ENCODE measurements around the gene SPC24.

DNA sequence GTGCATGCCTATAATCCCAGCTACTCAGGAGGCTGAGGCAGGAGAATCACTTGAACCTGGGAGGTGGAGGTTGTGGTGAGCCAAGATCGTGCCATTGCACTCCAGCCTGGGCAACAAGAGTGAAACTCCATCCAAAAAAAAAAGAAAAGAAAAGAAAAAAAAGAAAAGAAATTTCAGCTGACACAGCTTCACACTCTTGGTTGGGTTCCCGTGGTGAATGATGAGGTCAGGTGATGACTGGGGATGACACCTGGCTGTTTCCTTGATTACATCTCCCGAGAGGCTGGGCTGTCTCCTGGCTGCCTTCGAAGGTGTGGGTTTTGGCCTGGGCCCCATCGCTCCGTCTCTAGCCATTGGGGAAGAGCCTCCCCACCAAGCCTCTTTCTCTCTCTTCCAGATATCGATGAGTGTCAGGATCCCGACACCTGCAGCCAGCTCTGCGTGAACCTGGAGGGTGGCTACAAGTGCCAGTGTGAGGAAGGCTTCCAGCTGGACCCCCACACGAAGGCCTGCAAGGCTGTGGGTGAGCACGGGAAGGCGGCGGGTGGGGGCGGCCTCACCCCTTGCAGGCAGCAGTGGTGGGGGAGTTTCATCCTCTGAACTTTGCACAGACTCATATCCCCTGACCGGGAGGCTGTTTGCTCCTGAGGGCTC, 44.3 kb downstream of the SPC24 start:
- TF ChIP-seq POLR2A (IDR thresholded peaks at IDR 0.05): no peak
- TF ChIP-seq, protein P1, sequence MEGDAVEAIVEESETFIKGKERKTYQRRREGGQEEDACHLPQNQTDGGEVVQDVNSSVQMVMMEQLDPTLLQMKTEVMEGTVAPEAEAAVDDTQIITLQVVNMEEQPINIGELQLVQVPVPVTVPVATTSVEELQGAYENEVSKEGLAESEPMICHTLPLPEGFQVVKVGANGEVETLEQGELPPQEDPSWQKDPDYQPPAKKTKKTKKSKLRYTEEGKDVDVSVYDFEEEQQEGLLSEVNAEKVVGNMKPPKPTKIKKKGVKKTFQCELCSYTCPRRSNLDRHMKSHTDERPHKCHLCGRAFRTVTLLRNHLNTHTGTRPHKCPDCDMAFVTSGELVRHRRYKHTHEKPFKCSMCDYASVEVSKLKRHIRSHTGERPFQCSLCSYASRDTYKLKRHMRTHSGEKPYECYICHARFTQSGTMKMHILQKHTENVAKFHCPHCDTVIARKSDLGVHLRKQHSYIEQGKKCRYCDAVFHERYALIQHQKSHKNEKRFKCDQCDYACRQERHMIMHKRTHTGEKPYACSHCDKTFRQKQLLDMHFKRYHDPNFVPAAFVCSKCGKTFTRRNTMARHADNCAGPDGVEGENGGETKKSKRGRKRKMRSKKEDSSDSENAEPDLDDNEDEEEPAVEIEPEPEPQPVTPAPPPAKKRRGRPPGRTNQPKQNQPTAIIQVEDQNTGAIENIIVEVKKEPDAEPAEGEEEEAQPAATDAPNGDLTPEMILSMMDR (IDR thresholded peaks at IDR 0.05): no peak

Measured in testis (tissue), 2 donors.